K562 (cell line): ENCODE data around the gene SLC6A9. TPM values are rescaled to one million over a fixed set of nuclear protein-coding genes. Genes with fewer than 3 reads are reported as not detected.
A peak's percentile ranks its signal among the peaks of the same experiment; 100 is the strongest.

ENCODE experiments used
- CC2D1A ChIP-seq: fragments of 450-650 bp; IDR thresholded peaks from 2 replicates; pipeline ENCODE4 v1.6.1; 2017; ENCODE audit warnings: mild to moderate bottlenecking
- CEBPG ChIP-seq, 3 experiments: fragments of 200-800 bp in 1 of 3; sonication (Bioruptor generic) in 1 of 3; sonication (generic) in 1 of 3; formaldehyde crosslinking in 1 of 3; IDR thresholded peaks in 2 of 3; conservative IDR thresholded peaks in 1 of 3; 2 replicates each; pipeline versions ENCODE4 v1.6.1 to v1.8.0; 2016 to 2022; ENCODE audit warnings: missing compliant biosample characterization in 2 of 3, missing genetic modification characterization in 2 of 3, mild to moderate bottlenecking in 1 of 3, missing genetic modification reagents in 1 of 3
- EP400 ChIP-seq: fragments of 450-650 bp; IDR thresholded peaks from 2 replicates; pipeline ENCODE4 v1.6.1; 2017; ENCODE audit warnings: antibody characterized with exemption, mild to moderate bottlenecking, moderate library complexity
- FOS ChIP-seq: IDR thresholded peaks from 3 replicates; pipeline ENCODE4 v1.6.1; 2011; ENCODE audit not compliant: insufficient read length; ENCODE audit errors: extremely low read depth
- GABPB1 ChIP-seq: sonication (generic); formaldehyde crosslinking; IDR thresholded peaks from 2 replicates; pipeline ENCODE4 v1.8.0; 2022; ENCODE audit warnings: mild to moderate bottlenecking, missing genetic modification reagents
- ILK ChIP-seq: fragments of 450-650 bp; IDR thresholded peaks from 2 replicates; pipeline ENCODE4 v1.6.1; 2016; ENCODE audit warnings: missing genetic modification characterization, low read depth, mild to moderate bottlenecking, missing compliant biosample characterization, moderate library complexity, borderline replicate concordance
- JUND ChIP-seq, 2 experiments: IDR thresholded peaks; 2 replicates in 1 of 2; 3 replicates in 1 of 2; pipeline ENCODE4 v1.6.1; 2011; ENCODE audit warnings: borderline replicate concordance in 2 of 2, low read depth in 2 of 2, low read length in 2 of 2, improper control_type of control experiment in 1 of 2, missing biosample characterization in 1 of 2, missing genetic modification characterization in 1 of 2, missing genetic modification reagents in 1 of 2
- MCM5 ChIP-seq: fragments of 450-650 bp; IDR thresholded peaks from 2 replicates; pipeline ENCODE4 v1.6.1; 2016; ENCODE audit warnings: low read depth
- NFIX ChIP-seq: fragments of 250-450 bp; sonication (Bioruptor Pico); IDR thresholded peaks from 2 replicates; pipeline ENCODE4 v1.4.0; 2020; ENCODE audit warnings: low read depth, mild to moderate bottlenecking, moderate library complexity
- NRF1 ChIP-seq, 2 experiments: fragments of 450-650 bp; IDR thresholded peaks in 1 of 2; conservative IDR thresholded peaks in 1 of 2; 2 replicates each; pipeline ENCODE4 v1.6.1; 2014; ENCODE audit warnings: mild to moderate bottlenecking in 2 of 2
- PHB ChIP-seq: fragments of 250-450 bp; sonication (Bioruptor Pico); IDR thresholded peaks from 2 replicates; pipeline ENCODE4 v1.5.0; 2021
- PHF8 ChIP-seq: fragments of 200-600 bp; sonication (generic); IDR thresholded peaks from 2 replicates; pipeline ENCODE4 v1.6.1; 2012; ENCODE audit warnings: mixed run types, mild to moderate bottlenecking, inconsistent platforms, low read length, moderate library complexity, borderline replicate concordance
- SMARCA4 ChIP-seq: fragments of 450-650 bp; IDR thresholded peaks from 2 replicates; pipeline ENCODE4 v1.6.1; 2016
- SRSF9 ChIP-seq: fragments of 200-400 bp; formaldehyde crosslinking; IDR thresholded peaks from 2 replicates; pipeline ENCODE4 v1.6.1; 2017; ENCODE audit warnings: low read depth, low read length, borderline replicate concordance
- SUPT5H ChIP-seq: fragments of 450-650 bp; IDR thresholded peaks from 2 replicates; pipeline ENCODE4 v1.6.1; 2016
- ZNF224 ChIP-seq: sonication (generic); formaldehyde crosslinking; IDR thresholded peaks from 2 replicates; pipeline ENCODE4 v1.8.0; 2022; ENCODE audit warnings: mild to moderate bottlenecking, missing genetic modification reagents
- ZNF23 ChIP-seq: fragments of 250-450 bp; sonication (Bioruptor Pico); IDR thresholded peaks from 2 replicates; pipeline ENCODE4 v1.4.0; 2020; ENCODE audit warnings: mild to moderate bottlenecking
- ZNF324 ChIP-seq: fragments of 250-450 bp; sonication (Bioruptor Pico); IDR thresholded peaks from 2 replicates; pipeline ENCODE4 v1.4.0; 2020; ENCODE audit warnings: mild to moderate bottlenecking
- polyA plus RNA-seq, 8 experiments: library from polyadenylated mRNA; depleted of rRNA in 4 of 8; stranded (reverse) in 5 of 8; unstranded in 3 of 8; fragments of >200 nt; fragmentation: Nextera tagmentation in 2 of 8; fragmentation: Illumina TruSeq in 1 of 8; extraction: Ambion mirVana in 2 of 8; extraction: Trizol in 1 of 8; gene quantifications; 2 replicates each; pipeline versions ENCODE4 v1.2.1 to v1.2.3, GENCODE V29; 2011 to 2014; ENCODE audit warnings: inconsistent platforms in 1 of 8, missing spikeins in 1 of 8
- total RNA-seq, 7 experiments: library from RNA; depleted of rRNA in 6 of 7; stranded (reverse); fragments of >200 nt in 6 of 7; fragmentation: Illumina TruSeq in 2 of 7; extraction: Trizol in 2 of 7; gene quantifications; 2 replicates each; pipeline versions ENCODE4 v1.2.1 to v1.2.3, GENCODE V29; 2011 to 2021; ENCODE audit warnings: low replicate concordance in 1 of 7
- TF ChIP-seq, protein P1 (sequence below): sonication (generic); formaldehyde crosslinking; IDR thresholded peaks from 2 replicates; pipeline ENCODE4 v1.8.1; 2023; ENCODE audit warnings: mild to moderate bottlenecking, missing genetic modification reagents
- TF ChIP-seq, protein P2 (sequence below): fragments of 450-650 bp; IDR thresholded peaks from 2 replicates; pipeline ENCODE4 v1.7.0; 2016; ENCODE audit warnings: borderline replicate concordance
- TF ChIP-seq, protein P3 (sequence below): fragments of 250-450 bp; sonication (Bioruptor Pico); IDR thresholded peaks from 2 replicates; pipeline ENCODE4 v1.6.1; 2021; ENCODE audit warnings: mild to moderate bottlenecking
- TF ChIP-seq, protein P4 (sequence below), 2 experiments: fragments of 200-800 bp in 1 of 2; sonication (Bioruptor generic) in 1 of 2; sonication (generic) in 1 of 2; formaldehyde crosslinking in 1 of 2; IDR thresholded peaks in 1 of 2; conservative IDR thresholded peaks in 1 of 2; 2 replicates each; pipeline versions ENCODE4 v1.5.0 to v1.6.1; 2016 to 2020; ENCODE audit warnings: missing compliant biosample characterization in 1 of 2, missing genetic modification characterization in 1 of 2, missing genetic modification reagents in 1 of 2

The SLC6A9 gene
- total and polyA plus RNA-seq, 9 of the 15 experiments (the other 6 are each of a cell fraction or from before 2014, with no cell fraction given), result 0.17 to 18.7 (median 2.9) TPM

DNA sequence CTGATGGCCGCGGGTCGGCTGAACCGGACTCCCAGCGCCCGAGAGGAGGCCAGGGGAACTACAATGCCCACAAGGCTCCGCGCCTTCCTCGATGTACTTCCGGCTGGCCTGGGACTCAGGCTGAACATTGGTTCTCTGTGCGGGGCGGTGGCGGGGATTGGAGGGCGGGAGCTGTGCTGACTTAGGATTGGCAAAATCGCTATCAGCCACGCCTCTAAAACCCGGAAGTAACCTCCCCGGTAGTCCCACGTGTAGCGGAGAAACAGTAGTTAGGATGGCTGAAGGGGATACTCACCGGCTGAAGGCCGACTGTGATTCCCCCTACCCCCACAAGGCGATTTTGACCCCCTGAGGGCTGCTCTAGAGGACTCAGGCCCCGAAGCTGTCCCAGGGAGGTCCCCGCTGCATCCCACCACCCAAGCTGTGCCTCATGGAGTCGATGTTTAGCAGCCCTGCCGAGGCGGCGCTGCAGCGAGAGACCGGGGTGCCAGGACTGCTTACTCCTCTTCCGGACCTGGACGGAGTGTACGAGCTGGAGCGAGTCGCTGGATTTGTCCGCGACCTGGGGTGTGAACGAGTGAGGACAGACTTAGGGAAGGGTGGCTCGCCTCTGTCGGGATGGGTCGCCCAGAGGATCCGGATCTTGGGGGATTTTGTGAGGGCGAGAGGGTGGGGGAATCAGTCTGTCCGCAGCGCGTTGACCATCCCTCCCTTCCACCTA lies 61.4 kb downstream of the SLC6A9 start, which contains the start of gene DPH2 (continued):
- no peak for TF ChIP-seq ZNF224 (CRISPR knock-in tag)
- TF ChIP-seq ZNF23 (CRISPR knock-in tag), result no peak
- TF ChIP-seq, protein P1, sequence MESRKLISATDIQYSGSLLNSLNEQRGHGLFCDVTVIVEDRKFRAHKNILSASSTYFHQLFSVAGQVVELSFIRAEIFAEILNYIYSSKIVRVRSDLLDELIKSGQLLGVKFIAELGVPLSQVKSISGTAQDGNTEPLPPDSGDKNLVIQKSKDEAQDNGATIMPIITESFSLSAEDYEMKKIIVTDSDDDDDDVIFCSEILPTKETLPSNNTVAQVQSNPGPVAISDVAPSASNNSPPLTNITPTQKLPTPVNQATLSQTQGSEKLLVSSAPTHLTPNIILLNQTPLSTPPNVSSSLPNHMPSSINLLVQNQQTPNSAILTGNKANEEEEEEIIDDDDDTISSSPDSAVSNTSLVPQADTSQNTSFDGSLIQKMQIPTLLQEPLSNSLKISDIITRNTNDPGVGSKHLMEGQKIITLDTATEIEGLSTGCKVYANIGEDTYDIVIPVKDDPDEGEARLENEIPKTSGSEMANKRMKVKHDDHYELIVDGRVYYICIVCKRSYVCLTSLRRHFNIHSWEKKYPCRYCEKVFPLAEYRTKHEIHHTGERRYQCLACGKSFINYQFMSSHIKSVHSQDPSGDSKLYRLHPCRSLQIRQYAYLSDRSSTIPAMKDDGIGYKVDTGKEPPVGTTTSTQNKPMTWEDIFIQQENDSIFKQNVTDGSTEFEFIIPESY (CRISPR knock-in tag), result no peak
- no peak for TF ChIP-seq MCM5
- peak; percentile 83; the same call in 1 of the 2 replicates for TF ChIP-seq PHF8
- TF ChIP-seq, protein P2, sequence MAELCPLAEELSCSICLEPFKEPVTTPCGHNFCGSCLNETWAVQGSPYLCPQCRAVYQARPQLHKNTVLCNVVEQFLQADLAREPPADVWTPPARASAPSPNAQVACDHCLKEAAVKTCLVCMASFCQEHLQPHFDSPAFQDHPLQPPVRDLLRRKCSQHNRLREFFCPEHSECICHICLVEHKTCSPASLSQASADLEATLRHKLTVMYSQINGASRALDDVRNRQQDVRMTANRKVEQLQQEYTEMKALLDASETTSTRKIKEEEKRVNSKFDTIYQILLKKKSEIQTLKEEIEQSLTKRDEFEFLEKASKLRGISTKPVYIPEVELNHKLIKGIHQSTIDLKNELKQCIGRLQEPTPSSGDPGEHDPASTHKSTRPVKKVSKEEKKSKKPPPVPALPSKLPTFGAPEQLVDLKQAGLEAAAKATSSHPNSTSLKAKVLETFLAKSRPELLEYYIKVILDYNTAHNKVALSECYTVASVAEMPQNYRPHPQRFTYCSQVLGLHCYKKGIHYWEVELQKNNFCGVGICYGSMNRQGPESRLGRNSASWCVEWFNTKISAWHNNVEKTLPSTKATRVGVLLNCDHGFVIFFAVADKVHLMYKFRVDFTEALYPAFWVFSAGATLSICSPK, result no peak
- no peak for TF ChIP-seq CEBPG (CRISPR knock-in tag; IDR thresholded peaks at IDR 0.05)
- TF ChIP-seq CEBPG (tag; conservative IDR thresholded peaks at IDR 0.05 in 1 of 2, IDR thresholded peaks at IDR 0.05 in 1 of 2), result no peak
- TF ChIP-seq, protein P3, sequence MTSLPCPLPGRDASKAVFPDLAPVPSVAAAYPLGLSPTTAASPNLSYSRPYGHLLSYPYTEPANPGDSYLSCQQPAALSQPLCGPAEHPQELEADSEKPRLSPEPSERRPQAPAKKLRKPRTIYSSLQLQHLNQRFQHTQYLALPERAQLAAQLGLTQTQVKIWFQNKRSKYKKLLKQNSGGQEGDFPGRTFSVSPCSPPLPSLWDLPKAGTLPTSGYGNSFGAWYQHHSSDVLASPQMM (CRISPR knock-in tag), result no peak
- peak; percentile 93 for TF ChIP-seq FOS
- TF ChIP-seq NRF1 (conservative IDR thresholded peaks at IDR 0.05 in 1 of 2, IDR thresholded peaks at IDR 0.05 in 1 of 2), result peak in 1 of 2 experiments; percentile 47; a peak in 2 of 4 replicates
- TF ChIP-seq PHB, result no peak
- peak; percentile 94 for TF ChIP-seq EP400
- TF ChIP-seq SMARCA4, result no peak
- peak; percentile 62; the same call in 1 of the 2 replicates for TF ChIP-seq SUPT5H
- no peak for TF ChIP-seq JUND (IDR thresholded peaks at IDR 0.05; ENCODE audit: borderline replicate concordance, low read depth, low read length)
- no peak; the same call in 2 of the 3 replicates for TF ChIP-seq JUND (tag; IDR thresholded peaks at IDR 0.05; ENCODE audit: borderline replicate concordance, low read depth, low read length)
- no peak for TF ChIP-seq CC2D1A
- no peak for TF ChIP-seq ILK
- peak; percentile 99 for TF ChIP-seq GABPB1
- TF ChIP-seq ZNF324 (CRISPR knock-in tag), result no peak
- TF ChIP-seq, protein P4, sequence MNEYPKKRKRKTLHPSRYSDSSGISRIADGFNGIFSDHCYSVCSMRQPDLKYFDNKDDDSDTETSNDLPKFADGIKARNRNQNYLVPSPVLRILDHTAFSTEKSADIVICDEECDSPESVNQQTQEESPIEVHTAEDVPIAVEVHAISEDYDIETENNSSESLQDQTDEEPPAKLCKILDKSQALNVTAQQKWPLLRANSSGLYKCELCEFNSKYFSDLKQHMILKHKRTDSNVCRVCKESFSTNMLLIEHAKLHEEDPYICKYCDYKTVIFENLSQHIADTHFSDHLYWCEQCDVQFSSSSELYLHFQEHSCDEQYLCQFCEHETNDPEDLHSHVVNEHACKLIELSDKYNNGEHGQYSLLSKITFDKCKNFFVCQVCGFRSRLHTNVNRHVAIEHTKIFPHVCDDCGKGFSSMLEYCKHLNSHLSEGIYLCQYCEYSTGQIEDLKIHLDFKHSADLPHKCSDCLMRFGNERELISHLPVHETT (CRISPR knock-in tag; conservative IDR thresholded peaks at IDR 0.05 in 1 of 2, IDR thresholded peaks at IDR 0.05 in 1 of 2), result peak in 1 of 2 experiments; percentile 47; a peak in 1 of 4 replicates
- no peak for TF ChIP-seq NFIX (CRISPR knock-in tag)
- TF ChIP-seq SRSF9, result no peak
